Ishikawa (cell line): Measurements from ENCODE around the gene RFTN1.

Experiments
- CEBPB ChIP-seq: IDR thresholded peaks from 2 replicates; pipeline ENCODE4 v1.6.1; 2012
- CREB1 ChIP-seq: IDR thresholded peaks from 2 replicates; pipeline ENCODE4 v1.6.1; 2012; ENCODE audit warnings: low read depth
- EGR1 ChIP-seq: IDR thresholded peaks from 2 replicates; pipeline ENCODE4 v1.6.1; 2012
- EP300 ChIP-seq: IDR thresholded peaks from 2 replicates; pipeline ENCODE4 v1.6.1; 2012; ENCODE audit warnings: borderline replicate concordance
- FOXM1 ChIP-seq: IDR thresholded peaks from 2 replicates; pipeline ENCODE4 v1.6.1; 2012; ENCODE audit warnings: low read depth, borderline replicate concordance
- MAX ChIP-seq: IDR thresholded peaks from 2 replicates; pipeline ENCODE4 v1.6.1; 2012
- NFIC ChIP-seq: IDR thresholded peaks from 2 replicates; pipeline ENCODE4 v1.6.1; 2012
- RAD21 ChIP-seq: IDR thresholded peaks from 2 replicates; pipeline ENCODE4 v1.6.1; 2012; ENCODE audit warnings: low read depth
- REST ChIP-seq: IDR thresholded peaks from 2 replicates; pipeline ENCODE4 v1.6.1; 2012; ENCODE audit warnings: low read depth, mild to moderate bottlenecking
- TAF1 ChIP-seq: IDR thresholded peaks from 2 replicates; pipeline ENCODE4 v1.6.1; 2012; ENCODE audit warnings: low read depth, mild to moderate bottlenecking
- TCF12 ChIP-seq: IDR thresholded peaks from 2 replicates; pipeline ENCODE4 v1.6.1; 2012; ENCODE audit warnings: low read depth
- TEAD4 ChIP-seq: IDR thresholded peaks from 2 replicates; pipeline ENCODE4 v1.6.1; 2012
- USF1 ChIP-seq: IDR thresholded peaks from 2 replicates; pipeline ENCODE4 v1.6.1; 2012
- YY1 ChIP-seq: IDR thresholded peaks from 2 replicates; pipeline ENCODE4 v1.6.1; 2012; ENCODE audit warnings: low read depth
- ZBTB7A ChIP-seq: IDR thresholded peaks from 2 replicates; pipeline ENCODE4 v1.6.1; 2012; ENCODE audit warnings: low read depth

Gene RFTN1

GRCh38 chr3:16411441-16411840, 102.1 kb downstream of the RFTN1 start:
- TF ChIP-seq CREB1 (no peak), ZBTB7A (no peak), MAX (no peak), TEAD4 (no peak)

- TF ChIP-seq TAF1 (no peak), CEBPB (no peak), TEAD4 (no peak), YY1 (no peak)
Observed at GRCh38 chr3:16410659-16411058, 102.8 kb downstream of the RFTN1 start.

- no peak for TF ChIP-seq TCF12
- TF ChIP-seq REST: no peak
- TF ChIP-seq USF1: no peak
- no peak for TF ChIP-seq MAX
- no peak for TF ChIP-seq CREB1
- TF ChIP-seq TEAD4: no peak
- TF ChIP-seq EP300: no peak
- no peak for TF ChIP-seq EGR1
- no peak for TF ChIP-seq FOXM1
- no peak for TF ChIP-seq YY1
- TF ChIP-seq RAD21: no peak
- no peak for TF ChIP-seq NFIC
- no peak for TF ChIP-seq ZBTB7A
- TF ChIP-seq CEBPB: no peak
- no peak for TF ChIP-seq TAF1
Observed at GRCh38 chr3:16409032-16409431, 104.5 kb downstream of the RFTN1 start.

- TF ChIP-seq CREB1 (no peak), NFIC (no peak), USF1 (no peak), EGR1 (no peak), EP300 (no peak), CEBPB (no peak), RAD21 (no peak), YY1 (no peak), ZBTB7A (no peak), MAX (no peak), TEAD4 (no peak), FOXM1 (no peak), TCF12 (no peak)
Observed at GRCh38 chr3:16407366-16407765, 106.1 kb downstream of the RFTN1 start.

GRCh38 chr3:16406579-16406978, 106.9 kb downstream of the RFTN1 start:
- no peak for TF ChIP-seq TCF12
- TF ChIP-seq ZBTB7A: no peak
- no peak for TF ChIP-seq CREB1
- TF ChIP-seq RAD21: no peak
- TF ChIP-seq NFIC: no peak
- TF ChIP-seq EGR1: no peak
- TF ChIP-seq USF1: no peak

- TF ChIP-seq CREB1 (no peak), ZBTB7A (no peak), TAF1 (no peak), NFIC (no peak), FOXM1 (no peak), TCF12 (no peak), REST (no peak), MAX (no peak), TEAD4 (no peak), CEBPB (no peak), EGR1 (no peak), RAD21 (no peak), USF1 (no peak), YY1 (no peak), EP300 (no peak)
Observed at GRCh38 chr3:16406166-16406565, 107.3 kb downstream of the RFTN1 start.
